ENCODE measurements around the gene DMWD. TPM values are rescaled to one million over a fixed set of nuclear protein-coding genes. Genes with fewer than 3 reads are reported as not detected.

DMWD gene
- total RNA-seq, 1 donor from 2014 or later = 13.9 TPM

DNA sequence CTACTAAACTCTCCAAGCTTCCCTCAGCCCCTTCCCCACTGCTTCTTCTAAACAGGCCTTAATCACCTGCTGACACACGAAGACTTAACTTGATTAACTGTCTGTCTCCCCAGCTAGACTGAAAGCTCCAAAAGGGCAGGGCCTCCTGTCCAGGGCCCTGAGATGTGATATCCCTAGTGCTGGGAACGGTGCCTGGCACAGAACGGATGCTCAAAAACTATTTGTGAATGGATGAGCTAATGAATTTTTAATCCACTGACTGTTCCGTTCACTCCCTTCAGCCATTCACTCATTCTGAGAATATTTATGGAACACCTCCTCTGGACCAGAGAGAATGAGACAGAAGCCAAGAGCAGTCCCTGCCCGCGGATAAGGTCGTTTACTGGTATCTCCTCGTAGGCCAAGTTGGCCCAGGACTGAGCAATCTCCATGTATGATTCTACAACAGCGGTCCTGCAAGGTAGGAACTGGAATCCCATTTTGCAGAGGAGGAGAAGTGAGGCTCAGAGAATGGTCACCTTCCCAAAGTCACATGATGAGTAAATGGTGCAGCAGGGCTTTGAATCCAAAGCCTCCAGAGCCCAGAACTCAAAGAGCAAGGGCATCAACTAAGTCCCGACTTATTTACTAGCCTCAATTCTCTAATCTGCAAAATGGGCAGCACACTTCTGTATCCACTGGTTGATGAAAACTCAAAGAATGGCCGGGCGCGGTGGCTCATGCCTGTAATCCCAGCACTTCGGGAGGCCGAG is 3.4 kb downstream of the DMWD start:
- ATAC-seq = no peak
- DNase-seq (ENCODE audit: low spot score) = no peak

- ATAC-seq = no peak
- no peak for DNase-seq (ENCODE audit: low spot score)
Observed at GRCh38 chr19:45786533-45786894, 6.1 kb downstream of the DMWD start.

DNA sequence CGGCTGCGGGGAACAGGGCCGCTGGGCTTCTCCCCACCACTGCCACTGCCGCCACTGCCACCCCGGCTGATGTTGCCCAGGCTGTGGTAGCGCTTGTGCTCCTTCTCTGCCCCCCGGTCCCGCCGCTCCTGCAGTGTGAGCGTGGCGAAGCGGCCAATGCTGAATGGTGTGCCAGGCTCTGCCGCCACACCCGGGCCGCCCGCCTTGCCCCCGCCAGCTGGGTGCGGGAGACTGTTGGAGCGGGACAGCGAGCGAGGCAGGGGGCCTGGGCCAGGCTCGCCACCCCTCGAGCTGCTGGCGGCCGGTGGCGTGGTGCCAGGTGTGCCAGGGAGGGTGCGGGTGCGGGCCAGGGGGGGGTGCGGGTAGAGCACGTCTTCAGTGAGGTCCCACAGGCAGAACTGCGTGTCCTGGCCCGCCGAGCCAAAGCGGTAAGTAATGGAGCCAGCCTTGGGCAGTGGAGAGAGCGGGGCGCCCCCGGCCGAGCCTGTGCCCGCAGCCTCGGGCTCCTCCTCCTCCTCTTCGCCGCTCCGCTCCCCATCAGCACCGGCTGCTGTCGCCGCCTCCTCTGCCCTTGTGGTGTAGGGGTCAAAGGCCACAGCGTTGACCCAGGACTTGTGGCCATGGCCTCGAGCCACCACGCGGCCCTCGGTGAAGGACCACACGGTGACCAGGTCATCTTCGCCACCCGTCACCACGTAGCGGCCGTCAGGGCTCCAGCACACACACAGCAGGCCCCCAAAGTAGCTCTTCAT is 6.7 kb downstream of the DMWD start:
- DNase-seq (ENCODE audit: low spot score) (no peak), ATAC-seq (no peak)

- ATAC-seq = no peak
Observed at GRCh38 chr19:45785097-45785496, 7.5 kb downstream of the DMWD start.

GRCh38 chr19:45784096-45784495 is 8.5 kb downstream of the DMWD start:
- DNase-seq (ENCODE audit: low spot score) (no peak), ATAC-seq (no peak)

More at GRCh38 chr19:45785097-45785496, 7.5 kb downstream of the DMWD start:
- DNase-seq (ENCODE audit: low spot score) = no peak

GRCh38 chr19:45782820-45783785 is 9.5 kb downstream of the DMWD start:
- no peak for ATAC-seq
- no peak for DNase-seq (ENCODE audit: low spot score)

DNA sequence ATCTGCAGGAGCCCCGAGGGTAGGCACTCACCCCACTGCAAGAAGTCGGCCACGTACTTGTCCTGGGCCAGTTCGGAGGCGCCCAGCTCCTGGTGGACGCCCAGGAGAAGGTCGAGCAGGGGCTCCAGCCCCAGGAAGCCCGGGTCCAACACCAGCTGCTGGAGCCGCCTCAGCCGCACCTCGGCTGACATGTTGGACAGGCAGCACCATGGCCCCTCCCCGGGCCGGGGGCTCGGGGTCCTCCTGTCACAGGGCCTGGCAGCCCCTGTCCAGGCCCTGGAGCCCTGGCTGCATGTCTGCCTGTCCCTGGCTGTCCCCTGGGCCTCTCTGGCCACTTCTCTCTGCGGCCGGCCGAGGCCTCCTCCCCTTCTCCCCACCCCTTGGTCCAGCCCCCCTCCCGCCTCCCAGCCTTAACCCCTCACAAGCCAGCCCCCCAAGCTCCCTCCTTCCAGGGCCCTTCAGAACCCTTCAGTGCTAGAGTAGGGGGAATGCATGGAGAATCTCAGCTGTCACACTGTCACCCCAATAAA is 10.4 kb downstream of the DMWD start, which contains the start of gene DMPK:
Gene DMPK, minus strand, starts transcription at position 329 of the 530 bp plus-strand sequence. Its CDS starts 138 bp downstream, at position 191.
- peak; percentile 8 for ATAC-seq

GRCh38 chr19:45781214-45782161 is 11.2 kb downstream of the DMWD start:
- no peak for DNase-seq (ENCODE audit: low spot score)
- ATAC-seq = no peak

More for the DNA sequence above, 10.4 kb downstream of the DMWD start, which contains the start of gene DMPK:
- DNase-seq (ENCODE audit: low spot score) = no peak

- DNase-seq (ENCODE audit: low spot score) (no peak), ATAC-seq (no peak)
Observed at GRCh38 chr19:45780448-45781213, 12.0 kb downstream of the DMWD start.

DNA sequence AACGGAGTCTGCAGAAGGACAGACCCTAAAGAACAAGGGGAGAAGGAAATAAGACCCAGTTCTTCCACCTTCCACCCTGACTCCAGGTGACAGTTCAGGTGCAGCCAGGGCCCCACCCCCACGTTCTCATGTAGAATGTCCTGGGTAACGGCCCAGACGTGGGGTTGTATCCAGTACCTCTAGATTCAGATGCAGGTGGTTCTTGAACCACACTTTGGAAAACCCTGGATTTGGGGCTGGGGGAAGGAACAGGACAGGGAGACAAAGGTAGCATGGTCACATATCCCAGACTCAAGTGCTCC is 12.5 kb downstream of the DMWD start:
- ATAC-seq (peak; percentile 1), DNase-seq (ENCODE audit: low spot score) (no peak)

DNA sequence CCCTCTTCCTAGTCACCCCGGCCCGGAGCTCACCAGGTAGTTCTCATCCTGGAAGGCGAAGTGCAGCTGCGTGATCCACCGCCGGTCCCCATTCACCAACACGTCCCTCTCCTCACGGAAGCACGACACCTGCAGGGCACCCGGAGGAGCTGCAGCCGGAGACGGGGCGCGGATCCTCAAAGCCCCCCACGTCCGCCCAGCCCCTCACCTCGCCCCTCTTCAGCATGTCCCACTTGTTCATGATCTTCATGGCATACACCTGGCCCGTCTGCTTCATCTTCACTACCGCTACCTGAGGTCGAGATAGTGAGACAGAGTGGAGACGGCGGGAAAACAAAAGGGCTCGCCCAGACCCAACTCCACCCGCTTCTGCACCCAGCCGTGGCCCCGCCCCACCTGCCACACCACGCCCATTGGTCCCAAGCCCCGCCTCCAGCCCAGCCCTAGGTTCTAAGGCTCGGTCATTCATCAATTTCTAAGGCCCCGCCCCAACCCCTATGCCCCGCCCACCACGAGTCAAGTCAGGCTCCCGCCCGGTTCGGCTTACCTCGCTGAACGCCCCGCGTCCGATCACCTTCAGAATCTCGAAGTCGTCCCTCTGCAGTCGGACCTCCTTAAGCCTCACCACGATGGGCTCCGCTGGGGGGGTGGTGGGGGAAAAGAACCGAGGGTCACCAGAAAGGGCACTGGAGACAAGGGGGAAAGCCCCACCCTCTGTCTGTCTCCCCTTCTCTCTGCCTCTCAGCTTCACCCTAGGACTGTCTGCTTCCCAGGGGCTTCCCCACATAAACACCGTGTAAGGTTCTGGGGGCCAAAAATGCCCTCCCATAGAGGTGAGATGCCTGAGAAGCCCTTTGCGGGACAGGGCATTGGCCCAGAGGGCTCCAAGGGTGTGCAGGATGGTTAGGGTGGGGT is 13.2 kb downstream of the DMWD start:
- DNase-seq (ENCODE audit: low spot score) = peak; percentile 89
- peak; percentile 91 for ATAC-seq

GRCh38 chr19:45778010-45778661 is 14.5 kb downstream of the DMWD start:
- DNase-seq (ENCODE audit: low spot score) = no peak
- ATAC-seq = no peak

DNA sequence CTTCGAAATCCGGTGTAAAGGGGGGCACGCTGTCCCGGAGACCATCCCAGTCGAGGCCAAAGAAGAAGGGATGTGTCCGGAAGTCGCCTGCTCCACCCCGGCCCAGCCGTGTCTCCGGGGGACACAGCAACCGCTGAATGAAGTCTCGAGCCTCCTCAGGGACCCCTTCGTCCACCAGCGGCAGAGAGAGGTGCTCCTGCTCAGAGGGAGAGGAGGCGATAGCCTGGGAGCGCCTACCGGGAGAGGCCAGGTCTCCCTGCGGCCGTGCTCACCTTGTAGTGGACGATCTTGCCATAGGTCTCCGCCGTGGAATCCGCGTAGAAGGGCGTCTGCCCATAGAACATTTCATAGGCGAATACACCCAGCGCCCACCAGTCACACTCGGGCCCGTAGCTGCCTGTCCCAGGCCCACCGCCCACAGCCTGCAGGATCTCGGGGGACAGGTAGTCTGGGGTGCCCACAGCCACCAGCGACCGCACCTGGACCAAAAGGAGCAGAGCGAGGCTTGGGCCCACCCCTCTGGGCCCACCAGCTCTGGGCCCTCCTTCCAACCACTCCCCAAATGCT is 15.2 kb downstream of the DMWD start:
- ATAC-seq (no peak), DNase-seq (ENCODE audit: low spot score) (no peak)

GRCh38 chr19:45774765-45775164 is 17.9 kb downstream of the DMWD start:
- no peak for DNase-seq (ENCODE audit: low spot score)

GRCh38 chr19:45773384-45773783 is 19.3 kb downstream of the DMWD start:
- no peak for DNase-seq (ENCODE audit: low spot score)
- ATAC-seq = no peak

More at GRCh38 chr19:45774765-45775164, 17.9 kb downstream of the DMWD start:
- no peak for ATAC-seq

DNA sequence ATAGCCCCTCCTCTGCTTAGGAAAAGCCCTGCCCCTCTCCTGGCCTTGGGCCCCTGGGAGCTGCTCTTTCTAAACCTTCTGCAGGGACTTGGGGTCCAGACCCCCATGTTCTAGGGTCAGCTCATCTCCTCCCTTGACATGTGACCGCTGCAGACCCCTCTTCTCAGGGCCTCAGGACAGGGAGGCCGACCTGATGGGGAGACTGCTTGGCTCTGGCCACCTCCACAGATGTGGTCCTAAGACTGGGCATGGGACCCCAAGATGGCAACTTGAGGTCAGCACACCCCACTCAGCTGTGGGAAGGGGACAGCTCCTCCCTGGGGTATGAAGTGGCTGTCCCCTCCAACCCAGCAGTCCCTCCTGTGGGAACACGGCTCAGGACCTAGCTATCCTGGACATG is 19.7 kb downstream of the DMWD start:
- ATAC-seq (no peak), DNase-seq (ENCODE audit: low spot score) (no peak)
